CD4-positive, alpha-beta T cell treated with Interleukin-4 for 1 hour (primary cell): ENCODE measurements around the gene FKBP5.
"Not testable (repeated sequence)": the region's sequence is repeated elsewhere in the genome, so short reads cannot be mapped to it uniquely, and the experiment has no call there.

ENCODE experiments used
- DNase-seq, 2 donors: peaks; one replicate each; pipeline ENCODE4 v3.0.0-alpha.2; 2020 to 2022

FKBP5 gene

DNA sequence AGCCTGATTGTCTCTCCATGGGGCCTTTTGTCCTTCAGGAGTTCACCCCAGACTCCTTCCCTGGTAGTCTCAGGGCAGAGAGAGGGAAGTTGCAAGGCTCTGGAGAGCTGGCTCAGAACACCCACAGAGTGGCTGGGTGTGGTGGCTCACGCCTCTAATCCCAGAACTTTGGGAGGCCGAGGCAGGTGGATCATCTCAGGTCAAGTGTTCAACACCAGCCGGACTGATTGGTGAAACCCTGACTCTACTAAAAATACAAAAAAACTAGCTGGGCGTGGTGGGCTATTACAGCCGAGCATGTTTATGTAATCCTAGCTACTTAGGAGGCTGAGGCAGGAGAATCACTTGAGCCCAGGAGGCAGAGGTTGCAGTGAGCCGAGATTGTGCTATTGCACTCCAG is 152.9 kb downstream of the FKBP5 start:
- DNase-seq: not testable (repeated sequence)

- DNase-seq: no peak
Observed at GRCh38 chr6:35534407-35535170, 154.1 kb downstream of the FKBP5 start.

DNA sequence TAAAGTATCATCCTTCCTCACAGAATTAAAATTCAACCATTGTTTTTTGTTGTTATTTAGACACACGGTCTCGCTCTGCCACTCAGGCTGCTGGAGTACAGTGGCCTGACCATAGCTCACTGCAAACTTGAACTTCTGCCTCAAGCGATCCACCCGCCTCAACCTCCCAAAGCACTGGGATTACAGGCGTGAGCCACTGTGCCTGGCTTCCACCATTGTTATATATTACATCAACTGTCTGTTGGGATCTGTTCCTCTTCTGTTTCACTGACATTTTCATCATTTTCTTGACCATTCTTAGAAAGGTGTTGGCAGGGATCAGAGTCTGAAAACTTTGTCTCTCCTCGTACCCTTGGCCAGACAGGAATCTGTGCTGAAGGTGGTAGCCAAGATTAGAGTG is 154.7 kb downstream of the FKBP5 start:
- no peak for DNase-seq

GRCh38 chr6:35532126-35532525 is 156.6 kb downstream of the FKBP5 start:
- DNase-seq: no peak

DNA sequence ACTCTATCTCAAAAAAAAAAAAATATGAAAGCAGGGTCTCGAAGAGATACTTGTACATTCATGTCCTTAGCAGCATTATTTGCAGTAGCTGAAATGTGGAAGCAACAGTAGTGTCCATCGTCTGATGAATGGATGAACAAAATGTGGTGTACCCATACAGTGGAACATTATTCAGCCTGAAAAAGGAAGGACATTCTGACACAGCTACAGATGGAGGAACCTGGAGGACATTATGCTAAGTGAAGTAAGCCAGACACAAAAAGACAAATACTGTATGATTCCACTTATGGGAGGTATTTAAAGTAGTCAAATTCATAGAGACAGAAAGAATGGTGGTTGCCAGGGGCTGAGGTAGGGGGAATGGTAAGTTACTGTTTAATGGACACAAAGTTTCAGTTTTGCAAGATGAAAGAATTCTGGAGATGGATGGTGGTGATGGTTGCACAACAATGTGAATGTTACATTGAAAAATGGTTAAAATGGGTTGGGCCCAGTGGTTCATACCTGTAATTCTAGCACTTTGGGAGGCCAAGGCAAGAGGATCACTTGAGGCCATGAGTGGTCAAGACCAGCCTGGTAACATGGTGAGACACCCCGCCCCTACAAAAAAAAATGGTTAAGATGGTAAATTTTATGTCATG is 164.2 kb downstream of the FKBP5 start:
- no peak for DNase-seq
